Lung (tissue), 12 donors: Measurements from ENCODE around the gene TMOD2. TPM values are rescaled to one million over a fixed set of nuclear protein-coding genes. Genes with fewer than 3 reads are reported as not detected.
A peak's percentile ranks its signal among the peaks of the same experiment; 100 is the strongest.

Source experiments
- ATAC-seq: fragments of 200-7000 bp; cut with Tn5 transposase; one replicate; pipeline ENCODE4 v1.9.1; 2020; ENCODE audit warnings: moderate number of reproducible peaks; ENCODE audit not compliant: insufficient read depth, low FRiP score
- DNase-seq, 3 donors: peaks; one replicate each; pipeline ENCODE4 v3.0.0-alpha.2; 2013 to 2017
- H3K27ac ChIP-seq, 2 donors: one replicate each; pipeline ENCODE4 v1.5.1; 2013; ENCODE audit warnings: mild to moderate bottlenecking in 2 of 2, moderate library complexity in 2 of 2, control low read depth in 1 of 2, inconsistent platforms in 1 of 2, low read depth in 1 of 2, low read length in 1 of 2
- H3K27me3 ChIP-seq, 3 donors: one replicate each; pipeline ENCODE4 v1.5.1; 2013; ENCODE audit warnings: low read length in 2 of 3; ENCODE audit not compliant: control insufficient read depth in 3 of 3, insufficient read depth in 3 of 3
- H3K36me3 ChIP-seq, 4 donors: one replicate each; pipeline ENCODE4 v1.5.1; 2013; ENCODE audit warnings: low read length in 4 of 4, mild to moderate bottlenecking in 1 of 4, moderate library complexity in 1 of 4; ENCODE audit not compliant: control insufficient read depth in 4 of 4, insufficient read depth in 4 of 4
- H3K4me1 ChIP-seq, 5 donors: one replicate each; pipeline ENCODE4 v1.5.1; 2013; ENCODE audit warnings: low read length in 5 of 5, mild to moderate bottlenecking in 2 of 5, moderate library complexity in 1 of 5; ENCODE audit not compliant: control insufficient read depth in 5 of 5, insufficient read depth in 5 of 5
- H3K4me3 ChIP-seq: one replicate; pipeline ENCODE4 v1.5.1; 2013; ENCODE audit warnings: mild to moderate bottlenecking, control low read depth, moderate library complexity
- H3K9ac ChIP-seq, 2 donors: one replicate each; pipeline ENCODE4 v1.5.1; 2013; ENCODE audit warnings: low read length in 2 of 2, control low read depth in 1 of 2; ENCODE audit not compliant: insufficient read depth in 1 of 2
- H3K9me3 ChIP-seq, 4 donors: one replicate each; pipeline ENCODE4 v1.5.1; 2013; ENCODE audit warnings: low read length in 3 of 4, mild to moderate bottlenecking in 1 of 4, moderate library complexity in 1 of 4; ENCODE audit not compliant: control insufficient read depth in 4 of 4, insufficient read depth in 3 of 4
- WGBS, 2 donors: extraction: QIAGEN DNeasy Blood & Tissue Kit; methylation state at CpG; one replicate each; pipeline ENCODE4 v1.1.7; 2013; 5-methylcytosine and 5-hydroxymethylcytosine counted together
- polyA plus RNA-seq, 2 donors: library from polyadenylated mRNA; stranded (reverse); fragments of 200-250 nt; gene quantifications; one replicate each; pipeline ENCODE4 v1.2.1, GENCODE V29; 2013
- total RNA-seq, 2 donors: library from RNA; depleted of rRNA in 1 of 2; stranded (reverse); fragments of >200 nt in 1 of 2; gene quantifications; one replicate each; pipeline ENCODE4 v1.2.1, GENCODE V29; 2014 to 2021
- TF ChIP-seq, protein P1 (sequence below): IDR thresholded peaks from 2 replicates; pipeline ENCODE4 v1.5.1; 2012; ENCODE audit warnings: mild to moderate bottlenecking; ENCODE audit errors: control extremely low read depth, extremely low read depth
- donor health status: control.
- donor health status: control.
- donor health status: Bipolar disorder and iron deficiency.
- donor health status: healthy.
- donor health status: DM: yes; HTN: yes; CAD: no.

The TMOD2 gene
- total and polyA plus RNA-seq, 4 donors: 1.5 to 10.4 (median 5.8) TPM

DNA sequence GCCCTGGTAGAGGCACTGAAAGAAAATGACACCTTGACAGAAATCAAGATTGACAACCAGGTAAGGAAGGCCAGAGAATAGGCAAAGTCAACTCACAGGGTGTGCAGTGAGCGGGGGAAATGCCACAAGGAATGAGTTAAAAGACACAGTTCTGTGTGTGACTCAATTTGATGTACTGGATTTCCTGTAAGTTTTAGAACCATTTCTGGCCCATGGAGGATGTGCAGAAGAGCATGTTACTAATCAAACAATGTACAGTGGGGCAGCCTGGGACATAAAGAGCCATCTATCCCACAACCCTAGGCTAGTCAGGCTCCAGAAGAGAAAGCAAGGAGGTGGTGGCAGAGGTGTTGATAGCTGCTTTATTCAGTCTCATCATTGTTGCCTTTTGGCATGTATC is 46.9 kb downstream of the TMOD2 start:
- Histone ChIP-seq H3K27me3 (no peaks in the 10 kb centered on the region), H3K9me3 (no peaks in the 10 kb centered on the region), H3K27ac (no peak overlapping the region), H3K4me1 (peaks cover 0 to 14% (median 4%) of the 10 kb centered on the region in 5 donors), H3K36me3 (peaks cover 0 to 9% (median under 1%) of the 10 kb centered on the region in 4 donors), H3K4me3 (no peak overlapping the region), H3K9ac (no peak overlapping the region)
- 99 to 100% methylated on average over 1 of the region's 1 CpG for WGBS, 2 donors
- ATAC-seq (no peak), DNase-seq (no peak)
- TF ChIP-seq, protein P1, sequence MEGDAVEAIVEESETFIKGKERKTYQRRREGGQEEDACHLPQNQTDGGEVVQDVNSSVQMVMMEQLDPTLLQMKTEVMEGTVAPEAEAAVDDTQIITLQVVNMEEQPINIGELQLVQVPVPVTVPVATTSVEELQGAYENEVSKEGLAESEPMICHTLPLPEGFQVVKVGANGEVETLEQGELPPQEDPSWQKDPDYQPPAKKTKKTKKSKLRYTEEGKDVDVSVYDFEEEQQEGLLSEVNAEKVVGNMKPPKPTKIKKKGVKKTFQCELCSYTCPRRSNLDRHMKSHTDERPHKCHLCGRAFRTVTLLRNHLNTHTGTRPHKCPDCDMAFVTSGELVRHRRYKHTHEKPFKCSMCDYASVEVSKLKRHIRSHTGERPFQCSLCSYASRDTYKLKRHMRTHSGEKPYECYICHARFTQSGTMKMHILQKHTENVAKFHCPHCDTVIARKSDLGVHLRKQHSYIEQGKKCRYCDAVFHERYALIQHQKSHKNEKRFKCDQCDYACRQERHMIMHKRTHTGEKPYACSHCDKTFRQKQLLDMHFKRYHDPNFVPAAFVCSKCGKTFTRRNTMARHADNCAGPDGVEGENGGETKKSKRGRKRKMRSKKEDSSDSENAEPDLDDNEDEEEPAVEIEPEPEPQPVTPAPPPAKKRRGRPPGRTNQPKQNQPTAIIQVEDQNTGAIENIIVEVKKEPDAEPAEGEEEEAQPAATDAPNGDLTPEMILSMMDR: no peak

DNA sequence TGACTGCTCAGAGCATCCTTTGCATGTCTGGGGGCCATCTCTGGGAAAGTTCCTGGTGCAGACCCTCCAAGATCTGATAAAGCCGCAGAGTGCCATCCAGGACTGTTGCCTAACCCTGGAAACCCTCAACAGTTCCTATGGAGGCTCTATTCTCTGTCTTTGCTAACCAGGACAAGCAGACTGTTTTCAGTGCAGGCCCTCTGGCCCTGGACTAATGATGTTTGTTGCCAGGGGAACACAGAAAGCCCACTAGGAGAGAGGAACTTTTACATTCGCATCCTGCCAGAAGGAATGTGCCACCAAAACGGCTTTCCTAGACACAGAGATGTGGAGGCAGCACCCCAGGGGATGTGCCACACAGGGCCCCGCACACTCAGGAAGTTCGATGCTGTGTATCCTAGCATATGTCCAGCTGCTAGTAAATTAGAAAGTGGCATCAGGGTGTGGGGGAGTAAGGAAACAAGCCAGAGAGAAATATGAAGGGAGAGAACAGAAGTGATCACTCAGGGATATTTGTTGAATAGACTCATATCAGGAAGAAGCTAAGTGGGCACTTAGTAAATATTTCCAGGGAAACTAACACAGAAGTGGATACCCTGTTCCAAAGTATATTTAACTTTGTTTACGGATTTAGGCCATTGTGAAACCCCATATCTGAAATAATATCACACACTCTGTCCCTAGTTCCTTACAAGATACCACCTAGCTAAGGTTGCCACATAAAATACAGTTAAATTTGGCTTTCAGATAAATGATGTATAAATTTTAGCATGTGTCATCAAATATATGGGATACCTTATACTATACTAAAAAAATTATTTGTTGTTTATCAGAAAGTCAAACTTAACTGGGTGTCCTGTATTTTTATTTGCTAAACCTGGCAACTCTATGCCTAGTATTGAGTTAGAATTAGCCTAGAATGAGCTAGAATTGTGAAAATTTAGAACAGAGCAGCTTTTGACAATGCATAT is 48.2 kb downstream of the TMOD2 start:
- peak in 1 of 3 donors; percentile 33 for DNase-seq
- WGBS, 2 donors: 55 to 78% methylated on average over 6 of the region's 6 CpGs

DNA sequence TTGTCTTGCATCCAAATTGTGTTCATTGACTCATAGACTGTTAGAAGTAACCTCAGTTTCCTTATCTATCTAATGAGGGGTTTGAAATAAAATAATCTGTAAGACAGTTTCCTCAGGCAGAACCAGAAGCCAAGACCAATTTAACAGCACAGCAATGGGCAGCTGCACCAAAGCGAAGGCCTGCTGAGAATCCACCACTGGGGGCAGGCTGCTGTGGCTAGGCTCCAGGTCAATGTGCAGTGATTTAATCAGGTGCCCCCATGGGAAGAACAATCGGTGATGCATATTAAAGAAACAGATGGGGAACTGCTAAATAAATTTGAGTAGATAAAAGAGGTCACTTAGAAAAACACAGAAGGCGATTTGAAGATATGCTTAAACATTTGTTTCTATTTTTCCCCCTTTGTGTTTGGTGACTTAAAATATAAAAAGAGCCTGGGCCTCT is 50.0 kb downstream of the TMOD2 start:
- Histone ChIP-seq H3K4me1 (peaks cover 0 to 5% (median 4%) of the 10 kb centered on the region in 5 donors), H3K27me3 (no peaks in the 10 kb centered on the region), H3K36me3 (peaks cover 0 to 12% (median under 1%) of the 10 kb centered on the region in 4 donors), H3K9ac (no peak overlapping the region), H3K9me3 (no peaks in the 10 kb centered on the region), H3K4me3 (no peak overlapping the region), H3K27ac (no peak overlapping the region)
- ATAC-seq (no peak), DNase-seq (peak; percentile 57 to 89 (median 84))
- TF ChIP-seq, protein P1: peak; percentile 14
- 68 to 77% methylated on average over 3 of the region's 3 CpGs for WGBS, 2 donors

More for the DNA sequence above, 48.2 kb downstream of the TMOD2 start:
- ATAC-seq: no peak
- H3K27ac ChIP-seq: peak overlapping the region in 1 of 2 donors; percentile 6
- no peaks in the 10 kb centered on the region for H3K27me3 ChIP-seq
- H3K4me1 ChIP-seq: peaks cover 0 to 5% (median 4%) of the 10 kb centered on the region in 5 donors
- no peak overlapping the region for H3K4me3 ChIP-seq
- H3K9ac ChIP-seq: no peak overlapping the region
- peaks cover 0 to 10% (median under 1%) of the 10 kb centered on the region in 4 donors for H3K36me3 ChIP-seq
- TF ChIP-seq, protein P1: no peak
- H3K9me3 ChIP-seq: no peaks in the 10 kb centered on the region
